DND-41 (cell line): Measurements from ENCODE around the gene RYR3.

Experiments used
- ATAC-seq: fragments of 200-7000 bp; cut with Tn5 transposase; 3 replicates; pipeline ENCODE4 v1.9.1; 2021; ENCODE audit warnings: low read depth; ENCODE audit not compliant: insufficient read depth
- DNase-seq: peaks from one replicate; pipeline ENCODE4 v3.0.0-alpha.2; 2020
- H2AFZ ChIP-seq: 2 replicates; pipeline ENCODE4 v1.6.0; 2012; ENCODE audit warnings: low read depth, low read length
- H3K27ac ChIP-seq: 2 replicates; pipeline ENCODE4 v1.5.1; 2012; ENCODE audit warnings: low read length, inconsistent platforms
- H3K27me3 ChIP-seq: fragments of 200-600 bp; sonication (generic); 2 replicates; pipeline ENCODE4 v1.6.0; 2012; ENCODE audit warnings: low read length, mild to moderate bottlenecking, inconsistent platforms; ENCODE audit not compliant: insufficient read depth, poor library complexity
- H3K36me3 ChIP-seq: 2 replicates; pipeline ENCODE4 v1.5.1; 2012; ENCODE audit warnings: low read length, inconsistent platforms; ENCODE audit not compliant: insufficient read depth
- H3K4me1 ChIP-seq: 2 replicates; pipeline ENCODE4 v1.5.1; 2012; ENCODE audit warnings: mild to moderate bottlenecking, low read length; ENCODE audit not compliant: insufficient read depth
- H3K4me2 ChIP-seq: 2 replicates; pipeline ENCODE4 v1.6.0; 2012; ENCODE audit warnings: mild to moderate bottlenecking, moderate library complexity, low read length, inconsistent platforms; ENCODE audit not compliant: insufficient read depth
- H3K4me3 ChIP-seq, 2 experiments: fragments of 200-600 bp in 1 of 2; shearing (Covaris generic) in 1 of 2; 2 replicates each; pipeline ENCODE4 v1.5.1; 2012 to 2016; ENCODE audit warnings: inconsistent platforms in 2 of 2, low read length in 2 of 2, mild to moderate bottlenecking in 2 of 2, low read depth in 1 of 2, moderate library complexity in 1 of 2
- H3K79me2 ChIP-seq: 2 replicates; pipeline ENCODE4 v1.6.0; 2012; ENCODE audit warnings: low read length, inconsistent platforms; ENCODE audit not compliant: insufficient read depth
- H3K9ac ChIP-seq: 2 replicates; pipeline ENCODE4 v1.6.0; 2012; ENCODE audit warnings: low read depth, mild to moderate bottlenecking, inconsistent platforms, low read length, moderate library complexity
- H3K9me3 ChIP-seq: 2 replicates; pipeline ENCODE4 v1.5.1; 2012; ENCODE audit warnings: low read length, moderate library complexity, mild to moderate bottlenecking, inconsistent platforms; ENCODE audit not compliant: insufficient read depth, severe bottlenecking
- H4K20me1 ChIP-seq: 2 replicates; pipeline ENCODE4 v1.6.0; 2012; ENCODE audit warnings: low read length; ENCODE audit not compliant: insufficient read depth
- EZH2 ChIP-seq: IDR thresholded peaks from 3 replicates; pipeline ENCODE4 v1.6.1; 2012; ENCODE audit warnings: borderline replicate concordance, low read depth, mild to moderate bottlenecking, moderate library complexity, low read length, inconsistent platforms; ENCODE audit not compliant: severe bottlenecking
- TF ChIP-seq, protein P1 (sequence below): IDR thresholded peaks from 2 replicates; pipeline ENCODE4 v1.5.1; 2012; ENCODE audit warnings: borderline replicate concordance, low read length, moderate library complexity, mild to moderate bottlenecking; ENCODE audit not compliant: poor library complexity, severe bottlenecking; ENCODE audit errors: extremely low read depth

Gene RYR3

DNA sequence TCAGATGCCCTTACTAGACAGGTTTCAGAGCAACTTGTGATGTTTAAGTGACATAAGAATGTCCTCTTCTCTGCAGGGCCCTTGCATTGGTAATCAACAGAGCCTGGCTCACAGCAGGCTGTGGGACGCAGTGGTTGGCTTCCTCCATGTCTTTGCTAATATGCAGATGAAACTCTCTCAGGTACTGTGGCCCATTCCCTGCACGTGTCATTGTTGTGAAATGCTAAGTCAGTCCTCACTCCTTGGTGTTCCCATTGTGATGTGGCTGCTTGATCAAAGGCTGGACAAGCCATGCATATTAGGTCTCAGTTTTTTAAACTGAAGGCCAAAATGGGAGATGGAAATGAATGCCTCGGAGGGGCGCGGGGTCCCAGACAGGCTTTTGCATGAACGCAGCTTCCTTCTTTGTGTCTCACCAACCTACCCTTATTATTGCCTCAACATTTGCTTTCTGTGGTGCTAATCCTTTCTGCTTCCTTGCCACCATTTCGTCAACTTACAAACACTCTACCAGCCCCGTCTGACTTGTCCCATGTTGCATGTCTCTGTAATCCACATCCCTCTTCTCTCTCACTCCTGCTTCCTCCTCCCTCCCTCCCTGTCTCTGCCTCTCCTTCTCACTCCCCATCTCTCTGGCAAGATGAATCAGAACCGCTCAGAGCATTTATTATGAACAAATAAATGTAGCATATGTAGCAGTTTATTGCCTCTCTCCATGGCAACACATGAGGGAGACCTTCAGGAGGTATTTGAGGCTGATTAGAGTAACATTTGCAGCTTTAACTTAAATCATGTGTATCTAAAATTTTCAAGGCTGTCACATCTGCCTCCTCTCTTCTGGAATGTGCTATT is 524.4 kb downstream of the RYR3 start:
- Histone ChIP-seq H3K4me2 (no peak overlapping the region), H3K27ac (no peak overlapping the region), H2AFZ (no peak overlapping the region), H3K4me3 (no peak overlapping the region), H3K4me1 (no peaks in the 10 kb centered on the region), H3K27me3 (peaks cover 7% of the 10 kb centered on the region), H3K9ac (no peak overlapping the region), H3K36me3 (no peaks in the 10 kb centered on the region), H3K9me3 (no peaks in the 10 kb centered on the region), H4K20me1 (no peaks in the 10 kb centered on the region), H3K79me2 (no peaks in the 10 kb centered on the region)
- DNase-seq, result no peak
- no peak for ATAC-seq
- TF ChIP-seq EZH2, result no peak
- TF ChIP-seq, protein P1, sequence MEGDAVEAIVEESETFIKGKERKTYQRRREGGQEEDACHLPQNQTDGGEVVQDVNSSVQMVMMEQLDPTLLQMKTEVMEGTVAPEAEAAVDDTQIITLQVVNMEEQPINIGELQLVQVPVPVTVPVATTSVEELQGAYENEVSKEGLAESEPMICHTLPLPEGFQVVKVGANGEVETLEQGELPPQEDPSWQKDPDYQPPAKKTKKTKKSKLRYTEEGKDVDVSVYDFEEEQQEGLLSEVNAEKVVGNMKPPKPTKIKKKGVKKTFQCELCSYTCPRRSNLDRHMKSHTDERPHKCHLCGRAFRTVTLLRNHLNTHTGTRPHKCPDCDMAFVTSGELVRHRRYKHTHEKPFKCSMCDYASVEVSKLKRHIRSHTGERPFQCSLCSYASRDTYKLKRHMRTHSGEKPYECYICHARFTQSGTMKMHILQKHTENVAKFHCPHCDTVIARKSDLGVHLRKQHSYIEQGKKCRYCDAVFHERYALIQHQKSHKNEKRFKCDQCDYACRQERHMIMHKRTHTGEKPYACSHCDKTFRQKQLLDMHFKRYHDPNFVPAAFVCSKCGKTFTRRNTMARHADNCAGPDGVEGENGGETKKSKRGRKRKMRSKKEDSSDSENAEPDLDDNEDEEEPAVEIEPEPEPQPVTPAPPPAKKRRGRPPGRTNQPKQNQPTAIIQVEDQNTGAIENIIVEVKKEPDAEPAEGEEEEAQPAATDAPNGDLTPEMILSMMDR, result no peak

DNA sequence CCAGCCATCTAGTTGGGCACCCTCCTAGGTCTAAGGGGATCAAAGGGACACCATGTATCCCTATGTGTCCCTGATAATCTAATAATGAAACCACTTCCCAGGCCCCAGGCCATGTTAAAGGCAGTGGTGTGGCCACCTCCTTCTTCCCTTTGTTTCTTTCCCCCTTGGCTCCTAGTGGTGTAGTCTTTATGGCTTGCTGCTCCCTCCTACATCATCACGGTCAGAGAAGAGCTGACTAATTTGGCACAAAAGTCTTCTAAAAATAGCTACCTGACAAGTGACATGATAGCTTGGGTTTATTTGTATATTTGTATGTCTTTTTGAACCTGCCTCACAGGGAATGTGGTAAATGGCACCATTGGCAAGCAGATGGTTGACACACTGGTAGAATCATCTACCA is 526.5 kb downstream of the RYR3 start:
- Histone ChIP-seq H2AFZ (no peak overlapping the region), H3K9me3 (no peaks in the 10 kb centered on the region), H3K79me2 (no peaks in the 10 kb centered on the region), H3K4me2 (no peak overlapping the region), H3K27ac (no peak overlapping the region), H3K4me3 (no peak overlapping the region), H3K27me3 (peaks cover 9% of the 10 kb centered on the region), H3K9ac (no peak overlapping the region), H3K4me1 (no peaks in the 10 kb centered on the region), H3K36me3 (no peaks in the 10 kb centered on the region), H4K20me1 (no peaks in the 10 kb centered on the region)
- TF ChIP-seq, protein P1, result no peak
- TF ChIP-seq EZH2, result no peak
- ATAC-seq (no peak), DNase-seq (no peak)

DNA sequence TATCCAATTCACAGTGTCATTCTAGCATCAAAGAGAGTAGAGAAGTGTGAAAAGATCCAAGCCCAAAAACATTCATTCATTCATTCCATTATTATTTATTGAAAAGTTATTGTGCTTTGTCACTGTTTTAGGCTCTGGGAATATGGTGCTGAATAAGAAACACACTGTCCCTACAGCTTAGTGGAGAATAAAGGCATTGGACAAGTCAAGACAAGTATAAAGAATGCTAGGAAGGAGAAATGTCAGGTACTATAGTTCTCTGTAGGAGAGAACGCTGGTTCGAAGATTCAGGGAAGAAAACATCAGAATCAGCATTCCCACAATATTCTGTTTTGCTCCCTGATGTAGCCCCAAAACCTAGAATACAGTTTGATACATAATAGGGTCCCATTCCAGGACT is 528.8 kb downstream of the RYR3 start:
- no peak overlapping the region for H3K27ac ChIP-seq

More for the DNA sequence above, 528.8 kb downstream of the RYR3 start:
- Histone ChIP-seq H3K36me3 (no peaks in the 10 kb centered on the region), H2AFZ (no peak overlapping the region), H3K9ac (no peak overlapping the region), H3K9me3 (no peaks in the 10 kb centered on the region), H3K79me2 (no peaks in the 10 kb centered on the region), H3K4me1 (no peaks in the 10 kb centered on the region), H3K4me3 (no peak overlapping the region), H3K27me3 (peaks cover 9% of the 10 kb centered on the region), H3K4me2 (no peak overlapping the region), H4K20me1 (no peaks in the 10 kb centered on the region)
- no peak for DNase-seq
- ATAC-seq, result no peak
- TF ChIP-seq, protein P1, result no peak
- no peak for TF ChIP-seq EZH2
